Measurements from ENCODE around the gene ITPKB.

Gene ITPKB

DNA sequence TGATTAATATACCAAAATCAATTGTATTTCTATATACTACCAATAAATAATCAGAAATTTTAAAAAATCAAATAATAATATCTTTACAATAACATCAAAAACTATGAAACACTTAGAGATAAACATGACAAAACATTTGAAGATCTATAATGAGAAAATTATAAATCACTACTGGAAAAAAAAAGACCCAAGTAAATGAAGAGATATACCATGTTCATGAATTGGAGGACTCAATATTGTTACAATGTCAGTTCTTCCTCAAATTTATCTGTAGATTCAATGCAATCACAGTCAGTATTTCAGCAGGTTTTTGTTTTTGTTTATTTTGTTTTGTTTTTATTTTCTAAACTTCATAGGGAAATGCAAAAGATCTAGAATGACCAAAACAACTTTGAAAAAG, 4.2 kb upstream of the ITPKB start:
- no peak overlapping the region for H3K4me3 ChIP-seq (replicated peaks; ENCODE audit: low read depth, low read length)
- DNase-seq (ENCODE audit: low read depth): no peak
- TF ChIP-seq, protein P1, sequence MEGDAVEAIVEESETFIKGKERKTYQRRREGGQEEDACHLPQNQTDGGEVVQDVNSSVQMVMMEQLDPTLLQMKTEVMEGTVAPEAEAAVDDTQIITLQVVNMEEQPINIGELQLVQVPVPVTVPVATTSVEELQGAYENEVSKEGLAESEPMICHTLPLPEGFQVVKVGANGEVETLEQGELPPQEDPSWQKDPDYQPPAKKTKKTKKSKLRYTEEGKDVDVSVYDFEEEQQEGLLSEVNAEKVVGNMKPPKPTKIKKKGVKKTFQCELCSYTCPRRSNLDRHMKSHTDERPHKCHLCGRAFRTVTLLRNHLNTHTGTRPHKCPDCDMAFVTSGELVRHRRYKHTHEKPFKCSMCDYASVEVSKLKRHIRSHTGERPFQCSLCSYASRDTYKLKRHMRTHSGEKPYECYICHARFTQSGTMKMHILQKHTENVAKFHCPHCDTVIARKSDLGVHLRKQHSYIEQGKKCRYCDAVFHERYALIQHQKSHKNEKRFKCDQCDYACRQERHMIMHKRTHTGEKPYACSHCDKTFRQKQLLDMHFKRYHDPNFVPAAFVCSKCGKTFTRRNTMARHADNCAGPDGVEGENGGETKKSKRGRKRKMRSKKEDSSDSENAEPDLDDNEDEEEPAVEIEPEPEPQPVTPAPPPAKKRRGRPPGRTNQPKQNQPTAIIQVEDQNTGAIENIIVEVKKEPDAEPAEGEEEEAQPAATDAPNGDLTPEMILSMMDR (IDR thresholded peaks at IDR 0.05; ENCODE audit: low read length, missing control alignments): no peak

DNA sequence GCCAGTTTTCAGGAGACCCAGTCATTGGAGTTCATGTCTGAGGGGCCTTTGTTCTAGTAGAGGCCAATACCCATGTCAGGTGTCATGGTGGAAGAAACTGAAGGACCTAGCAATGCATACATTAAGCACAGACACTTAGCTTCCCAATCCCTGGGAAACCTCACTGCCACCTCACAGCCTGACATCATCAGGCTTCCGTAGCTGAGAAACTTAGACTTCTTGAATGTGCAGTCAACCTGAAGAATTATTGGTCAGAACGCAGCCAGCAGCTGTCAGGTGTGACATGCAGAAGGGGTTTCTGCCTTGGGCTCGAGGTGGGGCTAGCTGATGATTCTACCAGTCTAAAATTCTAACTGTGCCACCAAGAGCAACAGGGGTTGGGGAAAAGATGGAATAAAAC, 1.9 kb upstream of the ITPKB start:
- TF ChIP-seq, protein P1 (IDR thresholded peaks at IDR 0.05; ENCODE audit: low read length, missing control alignments): no peak
- H3K4me3 ChIP-seq (replicated peaks; ENCODE audit: low read depth, low read length): no peak overlapping the region
- no peak for DNase-seq (ENCODE audit: low read depth)

DNA sequence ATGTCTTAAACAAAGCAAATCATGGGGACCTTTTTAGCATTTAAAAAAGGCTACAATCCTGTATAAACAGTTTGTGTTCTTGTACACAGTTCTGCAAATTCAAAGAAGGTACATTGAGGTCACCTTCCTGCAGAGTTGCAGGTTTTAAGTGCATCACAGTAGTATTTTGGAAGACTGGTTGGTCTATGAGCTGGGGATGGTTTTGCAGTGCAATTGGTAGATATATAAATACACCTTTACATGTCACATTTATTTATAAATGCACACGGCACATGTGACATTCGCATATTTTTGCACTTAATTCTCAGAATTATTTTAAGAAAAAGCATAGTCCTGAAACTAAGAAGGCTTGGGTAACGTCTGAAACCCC, 599 bp upstream of the ITPKB start:
- DNase-seq (ENCODE audit: low read depth): no peak
- H3K4me3 ChIP-seq (replicated peaks; ENCODE audit: low read depth, low read length): peak overlapping the region; percentile 68
- TF ChIP-seq, protein P1 (IDR thresholded peaks at IDR 0.05; ENCODE audit: low read length, missing control alignments): no peak

DNA sequence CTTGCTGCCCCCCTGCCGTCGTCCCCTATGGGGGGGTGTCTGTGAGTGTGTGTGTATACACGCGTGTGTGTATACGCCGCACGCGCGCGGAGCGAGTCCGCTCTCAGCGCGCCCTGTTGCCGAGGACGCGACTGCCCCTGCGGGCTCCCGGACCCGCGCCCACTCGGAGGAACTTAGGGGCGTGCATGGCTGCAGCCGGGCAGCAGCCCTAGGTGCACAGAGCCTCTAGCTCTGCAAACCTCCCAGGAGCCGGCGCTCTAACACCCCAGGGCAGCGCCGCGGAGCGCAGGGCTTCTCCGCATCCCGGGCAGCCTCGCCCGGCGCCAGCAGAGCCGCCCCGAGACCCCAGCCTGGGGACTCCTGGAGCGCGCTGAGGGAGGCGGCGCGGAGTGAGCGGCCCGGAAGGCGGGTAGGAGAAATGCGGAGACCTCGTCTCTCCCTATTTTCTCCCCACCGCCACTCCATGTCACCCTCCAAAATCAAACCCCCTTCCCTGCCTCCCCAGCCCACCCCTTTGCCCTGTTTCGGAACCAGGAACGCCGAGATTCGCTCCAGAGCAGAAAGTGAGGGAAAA, 574 bp downstream of the ITPKB start:
- TF ChIP-seq, protein P1 (IDR thresholded peaks at IDR 0.05; ENCODE audit: low read length, missing control alignments): no peak
- H3K4me3 ChIP-seq (replicated peaks; ENCODE audit: low read depth, low read length): peak overlapping the region; percentile 68
- peak; percentile 44 for DNase-seq (ENCODE audit: low read depth)

DNA sequence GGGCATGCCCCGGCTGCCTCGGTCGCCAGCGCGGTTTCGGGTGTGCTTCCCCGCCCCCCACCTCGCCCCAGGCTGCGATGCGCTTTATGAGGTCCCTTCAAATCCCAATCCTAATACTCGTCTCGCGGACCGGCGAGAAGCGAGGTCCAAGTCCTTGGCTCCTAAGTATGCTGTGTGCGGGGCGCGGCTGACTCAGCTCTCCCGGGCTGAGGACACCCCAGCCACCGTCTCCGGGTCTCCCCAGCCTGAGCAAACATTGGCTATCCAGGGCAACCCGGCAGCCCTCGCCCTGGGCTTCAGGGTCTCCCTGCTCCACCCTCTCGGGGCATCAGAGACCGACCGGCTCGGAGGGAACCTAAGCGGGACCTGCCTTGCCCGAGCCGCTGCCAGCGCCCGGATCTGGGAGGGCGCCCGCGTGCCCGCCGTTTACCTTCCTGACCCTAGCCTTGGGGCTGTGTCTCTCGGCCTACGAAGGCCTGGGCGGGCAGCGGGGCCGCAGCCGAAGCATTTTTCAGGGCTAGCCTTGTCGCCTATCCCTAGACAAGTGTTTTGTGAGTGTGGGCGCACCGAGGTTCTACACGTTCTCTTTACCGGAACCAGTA, 1.2 kb downstream of the ITPKB start:
- DNase-seq (ENCODE audit: low read depth): peak; percentile 42
- H3K4me3 ChIP-seq (replicated peaks; ENCODE audit: low read depth, low read length): peak overlapping the region; percentile 68
- TF ChIP-seq, protein P1 (IDR thresholded peaks at IDR 0.05; ENCODE audit: low read length, missing control alignments): no peak

DNA sequence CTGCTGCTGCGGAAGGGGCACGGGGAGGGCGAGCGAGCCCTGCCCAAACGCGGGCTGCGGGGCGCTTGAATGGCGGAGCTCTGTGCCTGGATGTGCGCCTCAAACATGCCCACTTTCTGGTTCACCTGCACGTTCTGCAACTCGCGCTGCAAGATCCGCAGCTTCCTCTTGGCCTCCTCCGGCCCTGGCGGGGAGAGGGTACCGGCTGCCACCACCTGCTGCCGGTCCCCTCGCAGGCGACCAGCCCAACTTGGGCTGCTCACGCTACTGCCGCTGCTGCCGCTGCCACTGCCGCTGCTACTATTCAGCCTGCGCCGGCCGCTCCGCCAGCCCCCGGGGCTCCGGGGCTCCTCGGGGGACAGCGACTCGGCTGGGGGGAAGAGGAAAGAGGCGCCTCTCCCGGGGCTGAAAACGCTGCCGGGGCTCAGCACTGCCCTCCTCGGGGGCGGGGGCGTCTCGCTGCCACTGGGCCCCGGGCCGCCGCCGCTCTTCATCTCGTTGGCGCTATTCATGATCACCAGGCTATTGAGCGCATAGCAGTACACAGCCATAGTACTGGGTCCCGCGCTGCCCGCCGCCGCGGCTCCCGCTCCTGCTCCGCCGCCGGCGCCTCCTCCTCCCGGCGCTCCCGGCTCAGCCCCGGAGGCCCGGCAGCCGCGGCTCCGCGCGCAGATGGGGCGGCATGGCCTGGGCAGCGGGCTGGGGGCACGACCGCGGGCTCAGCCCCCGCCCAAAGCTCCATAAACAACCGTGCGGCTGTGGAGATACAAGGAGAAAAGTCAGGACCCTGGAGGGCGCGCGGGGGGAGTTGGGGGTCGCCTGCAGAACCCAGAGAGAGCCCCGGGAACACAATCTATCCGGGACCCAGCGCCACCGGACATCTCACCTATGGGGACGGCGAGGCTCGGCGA, 1.9 kb downstream of the ITPKB start:
- peak overlapping the region; percentile 68 for H3K4me3 ChIP-seq (replicated peaks; ENCODE audit: low read depth, low read length)
- TF ChIP-seq, protein P1 (IDR thresholded peaks at IDR 0.05; ENCODE audit: low read length, missing control alignments): no peak
- peak; percentile 39 for DNase-seq (ENCODE audit: low read depth)
